ENCODE results near the gene FLNA. TPM values are rescaled to one million over a fixed set of nuclear protein-coding genes. Genes with fewer than 3 reads are reported as not detected.
A peak's percentile ranks its signal among the peaks of the same experiment; 100 is the strongest.

FLNA gene
- total RNA-seq, 1 experiment from 2014 or later, result 375 TPM

DNA sequence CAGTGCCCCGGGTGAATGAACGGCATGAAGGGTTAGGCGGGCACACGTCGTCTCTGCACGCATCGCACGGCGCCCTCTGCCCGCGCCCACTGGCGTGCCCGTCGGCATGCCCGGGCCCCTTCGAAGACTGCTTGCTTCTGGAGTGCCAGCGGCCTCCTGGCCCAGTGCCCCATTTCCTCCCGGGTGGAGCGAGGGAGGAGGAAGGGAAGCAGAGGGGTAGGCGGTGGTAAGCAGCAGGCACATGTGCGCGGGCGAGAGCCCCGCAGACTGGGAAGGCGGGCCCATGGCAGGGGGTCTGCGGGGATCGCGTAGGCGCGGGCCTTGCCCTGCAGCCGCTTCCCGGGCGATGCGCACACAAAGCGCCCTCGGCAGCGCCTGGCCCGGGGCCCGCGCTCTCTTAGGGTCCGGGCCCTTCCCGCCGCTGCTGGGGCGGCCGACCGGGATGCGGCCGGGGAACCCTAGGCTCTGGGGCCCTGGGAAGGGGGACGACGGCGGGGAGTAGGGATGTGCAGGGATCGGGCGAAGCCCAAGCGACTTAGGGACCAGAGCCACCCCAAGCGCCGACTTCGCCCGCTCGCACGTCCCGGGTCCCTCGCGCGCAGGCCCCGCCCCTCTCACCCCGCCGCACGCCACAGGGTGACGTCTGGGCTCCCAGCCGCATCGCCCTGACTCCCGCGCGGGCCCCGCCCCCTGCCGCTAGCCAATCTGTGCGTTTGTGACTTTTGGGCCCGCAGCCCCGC lies 3.8 kb upstream of the FLNA start:
- peak; percentile 58 for DNase-seq (ENCODE audit: low read depth)

DNA sequence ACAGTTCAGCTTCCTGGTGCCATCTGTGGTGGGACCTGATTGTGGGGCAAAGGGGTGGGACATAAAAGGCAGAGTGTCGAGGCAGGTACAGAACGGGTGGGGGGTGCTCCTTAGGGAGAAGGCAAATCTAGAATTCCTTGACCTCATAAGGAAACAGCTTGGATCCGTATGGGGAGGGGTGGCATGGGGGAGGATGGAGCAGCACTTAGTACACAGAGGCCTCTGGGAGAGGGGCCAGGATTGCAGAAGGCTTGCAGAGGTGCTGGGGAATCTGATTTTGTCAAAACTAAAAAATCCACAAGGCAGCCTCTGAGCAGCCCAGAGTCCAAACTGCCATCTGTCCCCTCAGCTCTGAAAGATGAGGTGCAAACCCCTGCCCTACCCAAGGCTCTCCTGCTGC lies 2.3 kb upstream of the FLNA start:
- DNase-seq (ENCODE audit: low read depth), result no peak

DNA sequence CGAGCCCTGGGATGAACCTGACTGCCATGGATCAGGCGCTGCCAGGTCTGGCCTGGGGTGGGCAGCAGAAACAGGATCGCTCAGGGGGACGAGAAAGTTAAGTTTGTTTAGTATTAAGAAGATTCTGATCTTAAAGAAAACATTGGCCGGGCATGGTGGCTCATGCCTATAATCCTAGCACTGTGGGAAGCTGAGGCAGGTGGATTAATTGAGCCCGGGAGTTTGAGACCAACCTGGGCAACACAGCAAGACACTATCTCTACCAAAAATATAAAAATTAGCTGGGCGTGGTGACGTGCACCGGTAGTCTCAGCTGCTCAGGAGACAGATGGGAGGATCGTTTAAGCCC lies 696 bp upstream of the FLNA start:
- DNase-seq (ENCODE audit: low read depth), result no peak

DNA sequence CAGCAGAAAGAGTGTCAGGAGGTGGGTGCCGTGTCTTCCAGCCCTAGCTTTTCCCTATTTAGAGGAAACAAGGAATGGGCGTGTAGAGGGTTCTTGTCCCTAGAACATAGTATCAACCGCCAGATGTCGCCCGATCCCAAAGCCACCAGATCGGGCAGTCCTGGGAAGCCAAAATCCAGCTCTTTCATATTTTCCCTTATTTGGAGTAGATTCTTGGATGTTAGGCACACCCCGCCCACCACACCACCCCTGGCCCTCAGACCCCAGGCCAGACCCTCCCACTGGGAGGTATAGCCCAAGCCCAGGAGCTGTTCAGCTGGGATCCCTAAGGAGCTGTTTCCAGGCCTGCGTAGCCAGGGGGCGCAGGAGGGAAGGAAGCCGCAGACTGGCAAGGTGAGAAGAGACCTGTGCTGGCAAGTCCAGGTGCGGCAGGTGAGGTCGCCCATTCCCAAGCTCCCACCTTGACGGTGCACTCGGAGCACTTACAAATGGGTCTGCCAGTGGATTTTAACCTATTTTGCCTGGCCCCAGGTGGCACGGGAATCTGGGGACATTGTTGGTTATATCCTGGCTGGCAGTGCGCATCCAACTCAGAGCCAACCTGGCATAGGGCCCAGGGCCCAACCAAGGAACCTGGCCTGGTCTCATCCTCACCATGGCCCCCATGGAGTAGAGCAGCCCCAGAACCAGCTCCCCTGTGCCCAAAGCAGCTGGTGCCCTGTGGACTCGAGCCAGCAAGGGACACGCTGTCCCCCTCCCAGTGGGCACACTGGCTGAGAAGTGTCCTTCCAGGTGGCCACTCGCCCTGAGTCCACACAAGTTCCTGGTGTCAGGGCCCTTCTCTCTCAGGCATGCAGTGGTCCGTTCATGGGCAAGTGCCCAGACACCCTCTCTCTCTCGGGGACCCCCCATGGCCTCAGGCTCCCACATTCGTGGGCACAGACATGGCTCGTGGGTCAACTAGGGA lies 811 bp downstream of the FLNA start:
- DNase-seq (ENCODE audit: low read depth), result peak; percentile 77

DNA sequence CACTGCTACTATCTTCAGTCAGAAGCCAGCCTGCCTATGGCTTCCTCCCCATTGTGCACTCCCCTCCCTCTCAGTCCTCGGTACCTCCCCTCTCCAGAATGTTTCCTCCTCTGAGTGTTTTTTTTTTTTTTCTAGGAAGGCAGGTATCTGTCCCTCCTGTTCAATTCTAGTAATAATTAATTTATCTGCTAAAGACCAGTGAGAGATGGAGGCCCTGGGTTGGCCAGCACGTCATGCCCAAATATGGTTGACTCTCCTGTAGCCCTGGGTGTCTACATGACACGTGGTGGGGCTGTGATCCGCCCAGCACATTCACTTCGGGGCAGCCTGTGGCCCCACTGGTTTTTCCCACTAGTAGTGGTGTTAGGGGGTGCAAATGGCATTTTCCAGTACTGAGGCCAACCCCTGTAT lies 1.8 kb downstream of the FLNA start:
- DNase-seq (ENCODE audit: low read depth), result peak; percentile 38

DNA sequence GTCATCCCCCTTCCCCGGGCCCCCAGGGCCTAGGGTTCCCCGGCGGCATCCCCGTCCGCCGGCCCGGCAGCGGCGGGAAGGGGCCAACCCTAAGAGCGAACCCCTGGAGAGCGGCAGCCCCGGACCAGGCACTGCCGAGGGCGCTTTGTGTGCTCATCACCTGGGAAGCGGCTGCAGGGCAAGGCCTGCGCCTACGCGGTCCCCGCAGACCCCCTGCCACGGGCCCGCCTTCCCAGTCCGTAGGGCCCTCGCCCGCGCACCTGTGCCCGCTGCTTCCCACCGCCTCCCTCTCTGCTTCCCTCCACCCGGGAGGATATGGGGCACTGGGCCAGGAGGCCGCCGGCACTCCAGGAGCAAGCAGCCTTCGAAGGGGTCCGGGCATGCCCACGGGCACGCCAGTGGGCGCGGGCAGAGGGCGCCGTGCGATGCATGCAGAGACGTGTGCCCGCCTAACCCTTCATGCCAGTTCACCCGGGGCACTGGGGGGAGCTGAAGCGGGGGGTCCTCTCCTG lies 2.6 kb downstream of the FLNA start:
- no peak for DNase-seq (ENCODE audit: low read depth)

DNA sequence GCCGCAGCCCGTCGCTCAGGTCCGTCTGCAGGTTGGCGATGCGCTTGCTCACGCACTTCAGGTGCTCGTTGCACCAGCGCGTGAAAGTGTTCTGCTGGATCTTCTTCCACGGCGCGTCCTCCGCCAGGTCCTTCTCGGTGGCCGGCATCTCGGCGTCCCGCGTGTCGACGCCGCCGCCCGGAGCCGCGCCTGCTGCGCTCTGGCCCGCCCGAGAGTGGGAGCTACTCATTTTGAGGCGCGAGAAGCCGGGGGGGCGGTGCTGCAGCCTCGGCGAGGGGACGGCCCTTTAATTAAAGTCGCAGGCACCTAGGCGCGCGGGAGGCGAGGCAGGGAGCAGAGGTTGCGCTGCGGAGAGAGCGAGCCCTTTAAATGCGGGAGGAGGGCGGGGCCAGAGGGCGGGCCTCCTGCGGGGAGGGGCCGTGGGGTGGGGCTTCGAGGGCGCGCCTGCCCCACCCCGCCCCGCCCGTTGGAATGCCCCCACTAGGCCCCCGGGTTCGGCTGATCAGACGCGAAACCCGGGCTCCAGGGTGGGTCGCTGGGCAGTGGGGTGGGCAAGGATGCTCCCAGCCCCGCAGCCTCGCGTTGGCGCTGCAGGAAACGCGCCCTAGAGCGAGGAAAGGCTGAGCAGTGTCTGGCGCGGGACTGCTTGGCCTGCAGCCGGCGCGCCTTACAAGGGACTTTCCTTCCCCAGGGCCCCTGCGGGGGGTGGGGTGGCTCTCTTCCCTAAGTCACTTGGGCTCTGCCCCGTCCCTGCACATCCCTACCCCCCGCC lies 3.2 kb downstream of the FLNA start:
- peak; percentile 90 for DNase-seq (ENCODE audit: low read depth)

DNA sequence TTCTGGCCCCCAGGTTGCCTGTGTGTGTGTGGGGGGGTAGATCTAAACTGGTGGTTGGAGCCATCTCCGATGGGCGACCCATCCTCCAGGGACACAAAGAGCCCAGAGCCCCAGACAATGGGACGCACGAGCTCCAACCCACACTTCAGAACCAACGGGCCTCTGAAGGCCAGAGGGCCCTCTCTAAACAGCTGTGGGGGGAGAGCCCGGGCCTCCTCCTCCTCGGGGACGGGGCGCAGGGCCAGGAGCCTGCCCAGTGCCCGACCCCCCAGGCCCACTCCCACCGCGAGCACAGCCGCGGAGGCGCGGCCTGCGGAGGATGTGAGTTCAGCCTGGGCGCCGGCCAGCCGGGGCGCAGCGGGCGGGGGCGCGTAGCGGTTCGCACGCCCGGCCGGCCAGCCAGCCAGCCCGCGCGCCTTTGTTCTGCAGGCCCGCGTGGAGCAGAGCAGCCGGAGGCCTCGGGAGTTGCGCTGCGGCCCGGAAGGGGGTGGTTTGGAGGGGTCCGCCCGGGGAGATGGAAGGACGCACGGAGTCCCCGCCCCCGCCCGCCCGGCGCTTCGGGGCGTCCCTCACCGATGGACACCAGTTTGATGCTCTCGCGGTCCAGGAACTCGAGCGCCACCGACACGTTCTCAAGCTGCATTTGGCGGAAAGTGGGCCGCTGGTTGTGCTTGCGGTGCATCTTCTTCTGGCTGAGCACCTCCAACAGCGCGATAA lies 4.0 kb downstream of the FLNA start:
- no peak for DNase-seq (ENCODE audit: low read depth)

DNA sequence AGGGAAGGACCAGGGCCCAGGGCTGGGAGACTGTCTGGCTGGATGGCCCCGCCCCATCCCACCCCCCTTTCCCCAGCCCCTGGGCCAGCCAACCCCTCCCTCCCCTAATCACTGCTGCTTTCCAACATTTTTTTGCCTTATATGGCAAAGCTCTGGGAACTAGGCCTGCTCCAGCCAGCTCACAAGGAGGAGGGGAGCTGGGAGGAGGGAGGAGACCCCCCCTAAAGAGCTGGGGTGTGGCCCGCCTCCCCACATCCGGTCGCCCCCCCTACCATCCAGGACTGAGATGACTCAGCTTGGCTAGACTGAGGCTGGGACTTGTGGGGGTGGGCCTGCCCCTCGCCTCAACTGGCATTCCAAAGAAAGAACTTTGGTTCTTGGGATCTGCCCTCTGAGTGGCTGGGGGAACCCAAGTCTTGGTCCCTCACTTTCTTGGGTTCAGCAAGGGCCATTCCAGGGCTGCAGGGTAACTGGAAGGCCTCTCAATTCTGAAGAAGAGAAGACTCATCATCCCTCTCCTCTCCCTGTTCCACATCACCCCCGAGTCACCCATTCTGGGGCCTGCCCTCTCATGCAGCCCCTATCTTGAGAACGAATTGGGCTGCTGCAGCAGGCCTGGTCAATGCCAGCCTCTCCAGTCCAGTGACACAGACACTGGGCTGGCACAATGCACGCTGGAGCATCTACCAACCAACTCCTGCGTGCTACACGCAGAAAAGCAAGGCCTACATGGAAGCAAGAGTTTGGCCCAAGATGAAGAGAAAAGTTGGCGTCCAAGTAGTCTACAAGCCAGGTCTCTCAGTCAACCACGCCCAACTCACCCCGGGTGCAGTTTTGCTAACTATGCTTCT lies 4.8 kb downstream of the FLNA start:
- DNase-seq (ENCODE audit: low read depth), result peak; percentile 94

DNA sequence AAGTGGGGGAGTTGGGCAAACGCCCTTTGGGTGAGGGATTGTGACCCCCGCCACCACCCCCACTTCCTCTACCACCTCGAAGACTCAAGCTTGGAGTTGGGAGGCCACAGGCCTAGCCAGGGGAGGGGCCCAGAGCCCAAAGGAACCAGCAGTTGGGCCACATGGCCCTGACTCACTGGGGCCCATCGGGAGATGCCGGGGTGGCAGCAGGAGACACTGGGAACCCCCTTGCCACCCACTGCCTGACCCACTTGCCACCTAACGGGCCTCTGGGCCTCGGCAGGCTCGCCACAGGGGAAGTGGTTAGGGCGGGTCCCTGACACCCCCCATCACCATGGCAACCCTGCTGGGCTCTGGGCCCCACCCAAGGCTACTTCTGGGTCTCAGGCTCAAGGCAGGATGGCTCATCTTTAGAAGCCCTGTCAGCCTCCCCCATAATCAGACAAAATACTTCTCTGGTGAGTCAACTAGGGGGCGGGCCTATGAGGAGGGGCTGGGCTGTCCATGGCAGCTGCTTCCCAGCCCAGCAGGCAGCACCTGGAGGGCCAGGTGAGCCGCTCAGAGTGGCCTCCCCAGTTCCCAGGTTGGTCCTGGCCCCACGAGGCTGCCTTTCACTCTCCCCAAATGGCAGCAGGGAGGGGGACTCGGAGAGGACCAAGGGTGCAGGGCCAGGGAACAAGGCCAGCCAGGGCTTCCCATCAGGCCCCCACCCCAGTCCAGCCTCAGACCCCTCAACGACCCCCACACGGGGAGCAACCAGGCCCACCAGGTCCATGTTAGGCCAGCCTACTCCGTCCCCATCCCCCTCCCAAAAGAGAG lies 5.6 kb downstream of the FLNA start:
- peak; percentile 94 for DNase-seq (ENCODE audit: low read depth)

DNA sequence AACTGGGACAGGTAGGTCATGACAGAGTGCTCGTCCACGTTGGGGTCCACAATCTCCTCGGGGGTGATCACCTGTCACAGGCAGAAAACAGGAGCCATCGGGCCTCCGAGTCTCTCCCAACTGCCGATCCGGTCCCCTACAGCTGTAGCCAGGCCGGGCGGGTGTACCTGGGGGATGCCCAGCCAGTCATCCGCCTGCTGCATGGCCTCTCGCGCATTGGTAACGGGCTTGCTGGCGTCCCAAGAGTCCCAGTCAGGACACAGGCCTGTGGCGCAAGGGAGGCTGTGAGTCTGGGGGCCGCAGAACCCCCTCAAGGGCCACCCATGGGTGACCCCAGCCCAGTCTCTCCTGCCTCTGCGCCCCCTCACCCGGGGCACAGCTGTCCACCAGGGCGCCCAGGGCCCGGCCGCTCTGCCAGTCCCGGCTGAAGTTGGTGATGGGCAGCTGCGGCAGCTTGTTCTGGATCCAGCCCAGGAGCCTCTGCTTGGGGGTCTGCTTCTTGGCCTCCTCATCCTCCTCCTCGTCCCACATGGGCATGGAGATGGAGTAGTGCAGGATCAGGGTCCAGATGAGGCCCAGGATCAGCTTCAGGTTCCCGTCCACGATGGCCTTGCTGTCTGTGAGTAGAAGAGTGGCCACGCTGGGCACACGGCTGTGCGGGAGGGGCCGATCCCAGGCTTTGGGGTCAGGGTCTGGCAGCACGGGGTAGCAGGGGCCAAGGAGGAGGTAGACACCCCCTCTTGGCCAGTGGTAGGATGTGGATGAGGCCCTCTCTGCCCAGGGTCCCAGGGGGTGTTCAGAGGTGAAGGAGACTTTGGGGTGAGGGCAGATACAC lies 6.7 kb downstream of the FLNA start:
- DNase-seq (ENCODE audit: low read depth), result no peak

DNA sequence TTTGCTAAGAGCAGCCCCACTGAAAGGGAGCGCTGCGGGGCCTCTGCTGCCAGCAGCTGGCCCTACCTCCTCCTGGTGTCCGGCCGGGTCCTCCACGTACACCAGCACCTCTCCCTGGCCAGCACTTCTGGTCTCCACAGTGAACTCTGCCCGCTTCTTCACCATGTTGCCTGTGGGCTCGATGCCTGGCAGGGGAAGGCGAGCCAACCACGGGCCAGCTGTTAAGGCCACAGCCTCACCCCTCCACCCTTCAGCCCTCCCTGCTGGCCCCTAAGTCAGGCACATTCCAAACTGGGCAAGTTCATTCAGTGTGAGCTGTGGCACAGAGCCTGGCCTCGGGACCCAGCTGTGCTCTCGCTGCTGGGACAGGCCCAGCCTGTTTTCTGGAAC lies 7.8 kb downstream of the FLNA start:
- no peak for DNase-seq (ENCODE audit: low read depth)

DNA sequence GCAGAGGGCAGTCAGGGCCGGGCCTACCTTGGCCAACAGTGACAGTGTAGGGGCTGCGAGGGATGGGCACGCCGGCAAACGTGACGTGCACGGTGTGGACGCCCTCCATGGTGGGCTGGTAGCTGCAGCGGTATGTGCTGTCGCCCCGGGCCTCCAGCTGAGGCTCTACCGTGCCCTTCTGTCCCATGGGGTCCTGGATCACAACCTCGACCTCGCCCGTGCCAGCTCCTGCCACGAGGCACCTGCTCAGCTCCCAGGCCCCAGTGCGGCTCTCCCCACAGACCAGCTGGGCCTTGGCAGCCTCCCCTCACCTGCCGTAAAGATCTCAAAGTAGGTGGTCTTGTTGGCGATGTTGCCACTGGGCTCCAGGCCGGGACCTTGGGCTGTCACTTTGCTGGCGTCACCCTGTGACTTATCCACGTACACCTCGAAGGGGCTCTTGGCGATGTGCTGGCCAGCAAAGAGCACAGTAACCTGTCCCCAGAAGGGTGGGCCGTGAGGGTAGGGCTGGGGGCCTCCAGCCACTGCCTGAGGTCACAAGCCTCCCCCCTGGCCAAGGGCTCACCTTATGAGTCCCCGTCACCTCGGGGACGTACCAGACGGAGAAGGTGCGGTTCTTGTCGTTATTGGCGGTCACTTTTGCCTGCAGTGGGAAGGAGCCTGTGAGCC lies 8.3 kb downstream of the FLNA start:
- DNase-seq (ENCODE audit: low read depth), result no peak

DNA sequence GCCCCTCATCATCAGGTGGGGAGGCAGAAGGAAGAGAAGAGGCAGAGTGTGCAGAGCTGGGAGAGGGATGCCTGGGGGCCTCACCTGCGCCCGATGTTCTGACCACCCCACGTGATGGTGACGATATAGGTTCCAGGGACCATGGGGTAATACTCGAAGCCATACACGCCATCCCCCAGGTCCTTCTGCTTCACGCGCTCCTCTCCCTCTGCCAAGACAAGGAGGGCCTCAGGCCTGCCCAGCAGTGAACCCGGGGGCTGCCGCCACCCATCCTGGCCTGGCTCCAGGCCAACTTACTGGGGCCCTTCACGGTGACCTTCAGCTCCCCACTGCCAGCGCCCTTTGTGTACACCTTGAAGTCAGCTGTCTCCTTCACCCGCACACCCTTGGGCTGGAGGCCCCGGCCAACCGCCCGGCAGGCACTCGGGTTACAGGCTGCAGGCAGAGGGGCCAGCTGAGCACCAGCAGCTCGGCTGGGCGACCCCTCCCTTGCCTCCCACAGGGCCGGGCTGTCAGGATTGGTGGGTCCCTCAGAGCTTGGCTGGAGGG lies 9.3 kb downstream of the FLNA start:
- DNase-seq (ENCODE audit: low read depth), result no peak

DNA sequence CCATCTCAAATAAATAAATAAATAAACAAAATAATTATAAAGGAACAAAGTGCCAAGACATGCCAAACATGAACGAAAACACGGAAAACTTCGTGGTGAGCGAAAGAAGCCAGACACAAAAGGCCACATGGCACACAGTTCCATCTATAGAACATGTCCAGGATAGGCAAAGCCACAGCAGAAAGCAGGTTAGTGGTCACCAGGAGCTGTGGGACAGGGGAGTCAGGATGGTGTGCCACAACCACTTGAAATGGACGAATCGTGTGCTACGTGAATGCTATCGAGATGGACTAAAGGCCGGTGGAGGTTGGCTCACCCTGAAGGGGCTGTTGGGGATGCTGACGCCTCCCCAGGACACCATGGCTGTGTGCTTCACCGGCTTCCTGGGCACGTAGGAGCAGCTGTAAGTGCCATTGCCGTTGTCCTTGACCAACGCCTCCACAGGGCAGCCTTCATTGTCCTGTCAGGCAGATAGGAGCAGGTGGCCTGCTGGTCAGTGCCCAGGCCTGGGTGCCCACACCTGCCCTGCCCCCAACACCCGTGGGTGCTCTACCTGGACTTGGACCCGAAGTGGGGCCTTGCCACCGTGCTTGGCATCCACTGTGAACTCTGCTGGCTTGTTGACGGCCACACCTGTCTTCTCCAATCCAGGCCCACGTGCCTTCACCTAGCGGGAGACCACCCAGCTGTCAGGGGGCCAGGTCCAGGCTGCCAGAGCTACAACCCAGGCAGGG lies 10.6 kb downstream of the FLNA start:
- no peak for DNase-seq (ENCODE audit: low read depth)

DNA sequence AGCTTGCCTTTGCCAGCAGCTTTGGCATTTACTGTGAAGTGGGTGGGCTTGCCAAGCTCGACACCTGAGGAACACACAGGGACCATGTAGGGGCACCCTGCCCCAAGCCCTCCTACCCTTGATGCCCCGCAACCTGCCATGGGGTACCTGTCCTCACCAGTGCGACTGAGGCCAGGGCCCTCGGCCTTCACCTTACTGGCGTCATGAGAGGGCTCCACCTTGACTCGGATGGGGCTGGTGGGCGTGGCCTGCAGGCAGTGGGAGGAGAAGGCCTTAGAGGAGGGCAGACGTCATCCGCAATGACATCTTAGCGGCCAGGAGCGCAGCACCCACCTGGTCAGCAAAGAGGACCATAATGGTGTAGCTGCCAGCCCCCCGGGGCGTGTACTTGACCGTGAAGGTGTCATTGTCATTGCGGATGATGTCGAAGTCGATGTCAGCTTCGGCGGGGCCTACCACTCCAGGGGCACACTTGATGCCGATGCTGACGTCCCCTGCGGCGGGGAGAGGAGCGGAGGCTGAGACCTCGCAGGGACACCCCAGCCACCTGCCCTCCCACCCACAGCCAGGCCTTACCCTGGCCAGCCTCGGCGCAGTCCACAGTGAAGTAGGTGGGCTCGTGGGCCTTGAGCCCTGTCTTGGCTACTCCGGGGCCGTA lies 12.2 kb downstream of the FLNA start:
- DNase-seq (ENCODE audit: low read depth), result no peak

Data from RPMI7951 (cell line).